ENCODE data around the gene E2F8.

E2F8 gene

DNA sequence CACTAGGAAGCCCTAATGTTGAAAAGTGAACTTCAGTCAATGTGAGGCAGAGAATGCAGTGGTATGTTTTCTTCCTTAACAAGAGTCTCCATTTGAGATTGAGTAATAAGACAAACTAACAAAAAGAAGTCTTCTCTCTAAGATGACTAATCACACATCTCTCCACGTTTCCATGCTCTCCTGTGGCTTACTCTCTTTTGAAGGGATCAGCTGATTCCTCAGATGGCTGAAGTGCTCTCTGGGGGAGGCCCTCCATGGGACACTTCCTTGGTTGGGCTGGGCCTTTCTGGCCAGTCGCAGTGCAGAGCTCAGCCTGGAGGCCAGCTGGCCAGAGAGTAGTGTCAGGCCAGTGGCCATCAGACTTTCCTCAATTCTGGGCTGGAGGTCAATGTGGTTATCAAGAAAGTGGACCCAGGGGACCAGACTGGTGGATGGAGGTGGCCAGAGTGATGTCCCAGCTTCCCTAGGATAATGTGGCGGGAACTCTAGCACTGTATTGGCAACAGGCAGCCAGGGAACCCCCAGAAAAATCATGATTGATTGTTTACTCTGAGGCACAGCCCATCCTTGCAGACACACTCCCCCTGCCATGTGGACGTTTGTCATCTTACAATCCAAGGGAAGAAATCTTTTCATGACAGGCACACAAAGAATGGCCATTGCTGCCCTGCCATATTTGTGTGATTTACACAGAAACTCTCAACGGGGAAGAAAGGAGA is 53.5 kb downstream of the E2F8 start:
- no peak for DNase-seq (ENCODE audit: low spot score)

DNA sequence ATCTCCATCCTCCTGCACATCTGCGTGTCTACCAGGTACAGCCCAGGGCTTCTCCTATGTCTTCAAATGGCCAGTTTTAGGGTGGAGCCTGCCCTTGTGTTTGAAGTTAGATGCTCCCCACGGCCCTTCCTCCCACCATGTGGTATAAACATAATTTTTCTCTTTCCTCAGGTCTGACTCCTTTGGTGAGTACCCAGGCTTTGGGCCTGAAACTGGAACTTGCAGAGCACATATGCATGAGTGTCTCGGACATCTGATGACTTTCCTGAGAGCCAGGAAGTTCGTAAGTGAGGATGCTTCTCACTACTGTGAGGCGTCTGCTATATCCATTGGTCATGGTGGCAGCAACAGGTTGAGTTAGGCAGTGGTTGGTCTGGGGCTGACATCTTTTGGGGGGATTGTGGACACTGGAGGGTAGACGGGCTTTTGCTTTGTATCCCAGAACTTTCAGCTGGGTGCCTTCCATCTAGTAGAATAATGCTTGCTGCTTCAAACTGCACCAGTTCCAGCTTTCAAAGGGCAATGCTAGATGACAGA is 55.2 kb downstream of the E2F8 start:
- DNase-seq (ENCODE audit: low spot score): no peak

DNA sequence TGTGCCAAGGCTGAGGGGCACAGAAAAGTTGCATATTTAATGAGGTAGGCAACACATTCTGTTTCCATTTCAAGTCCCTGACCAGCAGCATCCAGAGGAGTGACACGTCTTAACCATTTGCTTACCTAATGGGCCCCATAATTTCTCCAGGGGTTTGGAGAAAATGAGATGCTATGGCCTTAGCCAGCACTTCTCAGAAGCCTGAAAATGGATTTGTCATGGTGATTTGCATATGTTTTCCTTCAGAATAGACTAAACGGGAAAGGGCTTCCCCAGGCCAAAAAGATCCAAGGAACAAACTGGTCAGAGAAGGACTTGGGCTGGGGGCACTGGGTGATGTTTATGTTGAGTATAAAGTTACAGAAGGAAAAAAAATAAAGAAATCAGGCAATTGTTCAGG is 55.7 kb downstream of the E2F8 start:
- no peak for DNase-seq (ENCODE audit: low spot score)

- no peak for DNase-seq (ENCODE audit: low spot score)
These were observed 57.1 kb downstream of the E2F8 start for GRCh38 chr11:19183646-19184045.

DNA sequence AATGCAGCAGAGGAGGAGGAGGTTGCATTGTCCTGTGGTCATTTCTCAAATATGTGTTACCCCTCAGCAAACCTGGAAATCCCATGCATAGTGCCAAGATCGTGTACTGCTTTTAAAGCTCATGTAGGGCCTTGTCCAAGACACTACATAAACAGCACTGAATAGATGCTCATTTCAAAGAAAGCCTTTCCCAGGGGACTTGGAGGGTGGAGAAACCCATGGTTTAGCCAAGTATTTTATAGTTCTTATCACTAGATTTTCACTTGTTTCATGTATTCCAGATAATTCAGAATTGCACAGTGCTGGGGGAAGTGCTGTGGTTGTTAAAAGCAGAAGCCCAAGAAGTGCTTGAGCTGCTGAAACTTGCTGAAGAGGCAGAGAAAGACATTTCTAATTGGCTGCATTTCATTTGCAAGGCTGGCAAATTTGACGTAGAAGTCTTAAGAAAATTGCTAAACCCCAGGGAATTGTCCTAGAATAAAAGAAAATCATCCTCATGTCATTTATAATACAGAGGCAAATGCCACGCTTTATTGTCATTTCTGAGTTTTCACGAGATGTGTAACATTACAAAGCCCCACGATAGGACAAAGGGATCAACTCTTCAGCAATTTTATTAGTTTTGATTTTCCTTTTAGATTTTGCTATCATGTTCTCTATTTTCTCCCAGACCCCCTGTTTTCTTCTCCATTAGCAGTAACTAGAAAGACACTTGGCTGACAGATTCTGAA is 59.0 kb downstream of the E2F8 start:
- no peak for DNase-seq (ENCODE audit: low spot score)

GRCh38 chr11:19176629-19177186 is 64.0 kb downstream of the E2F8 start:
- DNase-seq (ENCODE audit: low spot score): no peak

Measured in HuH-7 (cell line).